ENCODE data around the gene GLIS2.

The GLIS2 gene

DNA sequence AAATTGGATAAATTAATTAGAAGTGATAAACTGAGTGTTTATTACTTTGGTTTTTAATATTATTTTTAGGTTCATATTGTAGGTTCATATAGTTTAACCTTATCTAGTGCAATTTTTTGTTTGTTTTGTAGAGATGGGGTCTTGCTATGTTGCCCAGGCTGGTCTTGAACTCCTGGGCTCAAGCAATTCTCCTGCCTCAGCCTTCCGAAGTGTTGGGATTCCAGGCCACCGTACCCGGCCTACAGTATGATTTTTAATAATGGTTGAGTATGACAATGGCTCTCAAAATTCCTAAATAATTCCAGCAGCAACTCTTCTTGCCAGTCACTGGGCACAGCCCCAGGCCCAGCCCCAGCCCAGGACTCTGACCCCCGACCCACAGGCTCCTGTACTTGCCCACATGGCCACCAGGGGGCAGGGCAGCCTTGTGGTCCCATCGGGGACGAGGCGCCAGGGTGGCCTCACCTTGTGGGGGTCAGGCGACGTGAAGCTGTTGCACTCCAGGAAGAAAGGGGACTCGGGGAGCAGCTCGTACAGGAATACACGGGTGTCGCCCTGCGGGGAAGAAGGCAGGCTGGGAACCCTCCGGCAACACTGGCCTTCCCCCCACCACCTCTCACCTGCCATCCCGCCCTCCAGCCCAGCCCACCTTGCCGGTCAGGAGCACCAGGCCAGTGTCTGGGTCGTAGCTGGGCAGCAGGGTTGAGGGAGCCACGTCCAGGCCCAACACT, 43.1 kb downstream of the GLIS2 start:
- Histone ChIP-seq H3K27me3 (replicated peaks in 2 of 5; ENCODE audit: control insufficient read depth in 4 of 5, insufficient read depth in 5 of 5, low read length in 4 of 5) (no peaks in the 10 kb centered on the region), H3K4me3 (ENCODE audit: control insufficient read depth in 1 of 7, extremely low read depth in 1 of 7, insufficient read depth in 4 of 7, low read depth in 2 of 7, low read length in 6 of 7) (no peak overlapping the region), H3K4me1 (ENCODE audit: control extremely low read depth in 1 of 4, control insufficient read depth in 4 of 4, insufficient read depth in 4 of 4, low read length in 3 of 4) (no peaks in the 10 kb centered on the region), H3K36me3 (ENCODE audit: control insufficient read depth in 4 of 4, insufficient read depth in 4 of 4, low read length in 3 of 4) (peaks cover 0 to 73% (median 44%) of the 10 kb centered on the region in 4 experiments), H3K9me3 (ENCODE audit: control extremely low read depth in 1 of 5, control insufficient read depth in 4 of 5, insufficient read depth in 2 of 5, low read depth in 1 of 5, low read length in 4 of 5) (no peaks in the 10 kb centered on the region), H3K27ac (ENCODE audit: insufficient read depth in 1 of 2, low read depth in 1 of 2, low read length in 2 of 2, poor library complexity in 1 of 2, severe bottlenecking in 2 of 2) (no peak overlapping the region)
- ChIA-PET POLR2A (interaction anchor here (0.9 kb wide), 1 partner anchor 28 kb away, joined by 4 read pairs; no protein-coding TSS in a partner anchor), CTCF (interaction anchor here (0.6 to 3.6 kb wide), 9 partner anchors 8 to 597 kb away, joined by 3 to 31 read pairs (median 4); partner anchors contain the start of genes PAM16 and VASN)
- 68% methylated on average over 10 of the region's 19 CpGs for WGBS (ENCODE audit: insufficient coverage)
- DNase-seq: peak; percentile 41 to 64 (median 53)

DNA sequence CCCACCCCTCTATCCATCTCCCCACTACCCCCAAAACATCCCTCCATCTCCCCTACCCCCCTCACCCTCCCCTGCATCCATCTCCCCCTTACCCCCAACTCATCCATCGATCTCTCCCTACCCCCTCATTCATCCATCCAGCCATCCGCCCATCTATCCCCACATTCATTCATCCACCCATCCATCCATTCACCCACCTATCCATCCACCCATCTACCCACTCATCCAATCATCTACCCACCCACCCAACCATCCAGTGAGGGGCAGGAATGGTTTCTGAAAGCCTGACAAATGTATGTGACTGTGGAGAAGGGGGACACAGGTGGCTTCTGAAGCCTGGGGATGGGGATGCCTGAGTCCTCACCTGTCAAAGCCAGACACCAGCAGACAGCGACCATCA, 44.0 kb downstream of the GLIS2 start:
- H3K27me3 ChIP-seq (replicated peaks in 2 of 5; ENCODE audit: control insufficient read depth in 4 of 5, insufficient read depth in 5 of 5, low read length in 4 of 5): no peaks in the 10 kb centered on the region
- ChIA-PET CTCF (interaction anchor here (0.8 to 3.6 kb wide), 5 partner anchors 9 to 43 kb away, joined by 3 to 31 read pairs (median 7); partner anchors contain the start of genes PAM16 and VASN), POLR2A (interaction anchor here (0.9 to 1.8 kb wide), 2 partner anchors 22 to 28 kb away, joined by 3 to 4 read pairs; no protein-coding TSS in a partner anchor)
- no peaks in the 10 kb centered on the region for H3K9me3 ChIP-seq (ENCODE audit: control extremely low read depth in 1 of 5, control insufficient read depth in 4 of 5, insufficient read depth in 2 of 5, low read depth in 1 of 5, low read length in 4 of 5)
- no peak overlapping the region for H3K27ac ChIP-seq (ENCODE audit: insufficient read depth in 1 of 2, low read depth in 1 of 2, low read length in 2 of 2, poor library complexity in 1 of 2, severe bottlenecking in 2 of 2)
- DNase-seq: no peak
- no peak overlapping the region for H3K4me3 ChIP-seq (ENCODE audit: control insufficient read depth in 1 of 7, extremely low read depth in 1 of 7, insufficient read depth in 4 of 7, low read depth in 2 of 7, low read length in 6 of 7)
- peaks cover 0 to 74% (median 45%) of the 10 kb centered on the region in 4 experiments for H3K36me3 ChIP-seq (ENCODE audit: control insufficient read depth in 4 of 4, insufficient read depth in 4 of 4, low read length in 3 of 4)
- WGBS (ENCODE audit: insufficient coverage): 100% methylated on average over 3 of the region's 3 CpGs
- no peaks in the 10 kb centered on the region for H3K4me1 ChIP-seq (ENCODE audit: control extremely low read depth in 1 of 4, control insufficient read depth in 4 of 4, insufficient read depth in 4 of 4, low read length in 3 of 4)

DNA sequence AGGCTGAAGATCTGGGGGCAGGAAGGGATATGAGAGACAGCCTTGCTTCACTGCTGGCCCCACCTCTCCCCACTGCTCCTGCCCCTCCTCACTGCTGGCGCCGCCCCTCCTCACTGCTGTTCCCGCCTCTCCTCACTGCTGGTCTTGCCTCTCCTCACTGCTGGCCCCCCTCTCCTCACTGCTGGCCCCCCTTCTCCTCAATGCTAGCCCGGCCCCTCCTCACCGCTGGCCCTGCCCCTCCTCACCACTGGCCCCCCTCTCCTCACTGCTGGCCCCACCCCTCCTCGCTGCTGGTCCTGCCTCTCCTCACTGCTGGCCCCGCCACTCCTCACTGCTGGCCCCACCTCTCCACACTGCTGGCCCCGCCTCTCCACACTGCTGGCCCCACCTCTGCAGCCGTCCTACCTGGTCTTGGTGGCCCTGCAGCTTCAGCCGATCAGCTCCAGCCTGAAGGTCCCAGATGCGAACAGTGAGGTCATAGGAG, 44.7 kb downstream of the GLIS2 start:
- CTCF ChIA-PET: interaction anchor here (0.7 to 3.6 kb wide), 4 partner anchors 15 to 42 kb away, joined by 3 to 31 read pairs (median 3); no protein-coding TSS in a partner anchor
- Histone ChIP-seq H3K9me3 (ENCODE audit: control extremely low read depth in 1 of 5, control insufficient read depth in 4 of 5, insufficient read depth in 2 of 5, low read depth in 1 of 5, low read length in 4 of 5) (no peaks in the 10 kb centered on the region), H3K36me3 (ENCODE audit: control insufficient read depth in 4 of 4, insufficient read depth in 4 of 4, low read length in 3 of 4) (peaks cover 0 to 78% (median 45%) of the 10 kb centered on the region in 4 experiments), H3K27me3 (replicated peaks in 2 of 5; ENCODE audit: control insufficient read depth in 4 of 5, insufficient read depth in 5 of 5, low read length in 4 of 5) (no peaks in the 10 kb centered on the region), H3K27ac (ENCODE audit: insufficient read depth in 1 of 2, low read depth in 1 of 2, low read length in 2 of 2, poor library complexity in 1 of 2, severe bottlenecking in 2 of 2) (no peak overlapping the region), H3K4me3 (ENCODE audit: control insufficient read depth in 1 of 7, extremely low read depth in 1 of 7, insufficient read depth in 4 of 7, low read depth in 2 of 7, low read length in 6 of 7) (no peak overlapping the region), H3K4me1 (ENCODE audit: control extremely low read depth in 1 of 4, control insufficient read depth in 4 of 4, insufficient read depth in 4 of 4, low read length in 3 of 4) (no peaks in the 10 kb centered on the region)
- peak in 1 of 3 donors; percentile 29 for DNase-seq
- POLR2A ChIA-PET: interaction anchor here (1.8 kb wide), 1 partner anchor 22 kb away, joined by 3 read pairs; no protein-coding TSS in a partner anchor
- 93% methylated on average over 8 of the region's 11 CpGs for whole genome bisulfite sequencing (ENCODE audit: insufficient coverage)

DNA sequence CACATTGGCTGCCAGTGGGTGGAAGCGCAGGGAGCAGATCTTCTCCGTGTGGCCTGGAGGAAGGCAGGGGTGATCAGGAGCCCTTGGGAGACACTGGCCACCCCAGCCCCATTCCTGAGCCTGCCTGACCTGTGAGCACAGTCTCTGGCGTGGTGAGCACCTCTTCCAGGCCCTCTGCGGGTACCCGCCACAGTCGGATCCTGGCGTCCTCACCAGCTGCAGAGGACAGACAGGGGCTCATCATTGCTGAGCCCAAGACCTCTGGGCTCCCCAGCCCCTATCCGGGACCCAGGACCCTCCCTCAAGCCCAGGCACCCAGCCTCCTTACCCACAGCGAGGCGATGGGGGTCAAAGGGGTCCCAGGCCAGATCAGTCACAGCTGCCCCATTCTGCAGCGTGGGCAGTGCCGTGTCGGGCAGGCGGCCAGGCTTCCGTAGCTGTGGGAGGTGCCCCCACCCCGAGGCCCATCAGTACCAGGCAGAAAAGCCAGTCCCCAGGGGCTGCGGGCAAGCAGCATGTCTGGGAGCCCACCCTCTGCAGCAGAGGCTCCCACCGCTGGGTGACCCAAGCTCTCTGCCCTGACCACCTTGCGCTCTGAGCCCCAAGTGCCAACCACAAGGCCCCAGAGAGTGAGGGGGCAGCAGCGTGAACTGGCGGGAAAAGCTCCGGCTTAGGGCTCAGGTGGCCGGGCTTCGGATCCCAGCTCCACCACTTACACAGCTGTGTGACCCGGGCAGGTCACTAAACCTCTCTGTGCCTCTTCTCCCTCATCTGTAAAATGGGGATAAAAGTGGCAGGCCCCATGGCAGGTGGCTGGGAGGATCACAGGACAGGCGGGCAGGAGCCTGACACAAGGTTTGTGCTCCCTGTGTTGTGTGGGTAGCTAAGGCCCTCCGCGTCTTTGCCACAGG, 45.4 kb downstream of the GLIS2 start:
- Histone ChIP-seq H3K27ac (ENCODE audit: insufficient read depth in 1 of 2, low read depth in 1 of 2, low read length in 2 of 2, poor library complexity in 1 of 2, severe bottlenecking in 2 of 2) (no peak overlapping the region), H3K9me3 (ENCODE audit: control extremely low read depth in 1 of 5, control insufficient read depth in 4 of 5, insufficient read depth in 2 of 5, low read depth in 1 of 5, low read length in 4 of 5) (no peaks in the 10 kb centered on the region), H3K36me3 (ENCODE audit: control insufficient read depth in 4 of 4, insufficient read depth in 4 of 4, low read length in 3 of 4) (peaks cover 0 to 81% (median 47%) of the 10 kb centered on the region in 4 experiments), H3K4me1 (ENCODE audit: control extremely low read depth in 1 of 4, control insufficient read depth in 4 of 4, insufficient read depth in 4 of 4, low read length in 3 of 4) (no peaks in the 10 kb centered on the region), H3K4me3 (ENCODE audit: control insufficient read depth in 1 of 7, extremely low read depth in 1 of 7, insufficient read depth in 4 of 7, low read depth in 2 of 7, low read length in 6 of 7) (no peak overlapping the region), H3K27me3 (replicated peaks in 2 of 5; ENCODE audit: control insufficient read depth in 4 of 5, insufficient read depth in 5 of 5, low read length in 4 of 5) (no peaks in the 10 kb centered on the region)
- POLR2A ChIA-PET: interaction anchor here (1.8 kb wide), 1 partner anchor 21 kb away, joined by 3 read pairs; no protein-coding TSS in a partner anchor
- CTCF ChIA-PET: interaction anchor here (1.2 to 3.6 kb wide), 4 partner anchors 14 to 42 kb away, joined by 3 to 31 read pairs (median 3); no protein-coding TSS in a partner anchor
- DNase-seq: no peak
- WGBS (ENCODE audit: insufficient coverage): 95% methylated on average over 21 of the region's 28 CpGs

DNA sequence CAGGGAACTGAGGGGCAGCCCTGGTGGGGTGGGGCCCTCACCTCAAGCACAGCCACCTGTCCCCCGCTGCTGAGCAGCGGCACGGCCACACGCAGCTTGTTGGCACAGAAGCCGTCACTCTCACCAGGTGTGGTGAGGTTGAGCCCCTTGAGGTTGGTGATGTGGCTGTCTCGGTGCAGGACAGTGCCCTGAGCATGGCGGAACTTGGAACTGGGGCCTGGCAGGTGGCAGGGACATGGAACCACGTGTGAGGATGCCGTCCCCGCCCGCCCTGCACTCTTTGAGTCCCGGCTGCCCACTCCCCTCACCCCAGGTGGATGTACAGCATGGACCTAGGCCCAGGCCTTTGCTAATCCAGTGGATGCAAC, 46.1 kb downstream of the GLIS2 start:
- no peaks in the 10 kb centered on the region for H3K27me3 ChIP-seq (replicated peaks in 2 of 5; ENCODE audit: control insufficient read depth in 4 of 5, insufficient read depth in 5 of 5, low read length in 4 of 5)
- 98% methylated on average over 12 of the region's 12 CpGs for WGBS (ENCODE audit: insufficient coverage)
- no peak overlapping the region for H3K4me3 ChIP-seq (ENCODE audit: control insufficient read depth in 1 of 7, extremely low read depth in 1 of 7, insufficient read depth in 4 of 7, low read depth in 2 of 7, low read length in 6 of 7)
- CTCF ChIA-PET: interaction anchor here (1.2 to 3.6 kb wide), 3 partner anchors 14 to 41 kb away, joined by 3 to 31 read pairs (median 3); no protein-coding TSS in a partner anchor
- DNase-seq: no peak
- H3K9me3 ChIP-seq (ENCODE audit: control extremely low read depth in 1 of 5, control insufficient read depth in 4 of 5, insufficient read depth in 2 of 5, low read depth in 1 of 5, low read length in 4 of 5): no peaks in the 10 kb centered on the region
- no peak overlapping the region for H3K27ac ChIP-seq (ENCODE audit: insufficient read depth in 1 of 2, low read depth in 1 of 2, low read length in 2 of 2, poor library complexity in 1 of 2, severe bottlenecking in 2 of 2)
- POLR2A ChIA-PET: interaction anchor here (0.6 kb wide), 1 partner anchor 12 kb away, joined by 5 read pairs; no protein-coding TSS in a partner anchor
- H3K4me1 ChIP-seq (ENCODE audit: control extremely low read depth in 1 of 4, control insufficient read depth in 4 of 4, insufficient read depth in 4 of 4, low read length in 3 of 4): no peaks in the 10 kb centered on the region
- peaks cover 0 to 79% (median 45%) of the 10 kb centered on the region in 4 experiments for H3K36me3 ChIP-seq (ENCODE audit: control insufficient read depth in 4 of 4, insufficient read depth in 4 of 4, low read length in 3 of 4)

DNA sequence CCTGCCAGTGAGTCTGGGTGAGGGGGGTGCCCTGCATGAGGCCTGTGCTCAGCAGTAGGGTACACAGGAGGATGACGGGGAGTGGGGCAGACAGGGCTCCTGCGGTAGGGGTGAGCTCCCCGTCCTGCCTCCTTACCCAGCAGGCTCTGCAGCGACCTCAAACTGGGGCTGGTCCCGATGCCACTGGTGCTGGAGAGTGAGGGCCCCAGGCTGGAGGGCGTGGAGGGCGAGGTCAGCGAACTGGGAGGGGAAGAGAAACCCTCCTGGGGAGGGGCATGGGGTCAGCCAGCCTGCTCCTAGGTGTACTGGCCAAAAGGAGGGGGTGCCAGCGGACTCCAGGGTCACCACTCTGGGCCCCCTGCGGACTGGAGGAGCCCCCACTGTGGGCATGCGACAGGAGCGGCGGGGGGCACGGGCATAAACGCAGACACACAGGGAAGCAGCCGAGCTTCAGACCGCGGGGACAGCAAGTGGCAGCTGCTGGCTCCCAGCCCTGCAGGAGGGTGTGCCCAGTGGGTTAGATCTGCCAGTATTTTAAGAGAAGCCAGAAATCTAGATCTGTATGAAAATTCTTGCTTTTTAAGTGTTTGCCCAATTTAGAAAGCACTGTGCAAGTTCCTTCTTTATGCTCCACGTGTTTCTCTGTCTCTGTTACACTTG, 46.7 kb downstream of the GLIS2 start:
- no peak for DNase-seq
- H3K4me1 ChIP-seq (ENCODE audit: control extremely low read depth in 1 of 4, control insufficient read depth in 4 of 4, insufficient read depth in 4 of 4, low read length in 3 of 4): no peaks in the 10 kb centered on the region
- H3K9me3 ChIP-seq (ENCODE audit: control extremely low read depth in 1 of 5, control insufficient read depth in 4 of 5, insufficient read depth in 2 of 5, low read depth in 1 of 5, low read length in 4 of 5): no peaks in the 10 kb centered on the region
- ChIA-PET CTCF (interaction anchor here (1.0 kb wide), 1 partner anchor 38 kb away, joined by 3 read pairs; no protein-coding TSS in a partner anchor), POLR2A (interaction anchor here (0.6 kb wide), 1 partner anchor 13 kb away, joined by 5 read pairs; no protein-coding TSS in a partner anchor)
- H3K27me3 ChIP-seq (replicated peaks in 2 of 5; ENCODE audit: control insufficient read depth in 4 of 5, insufficient read depth in 5 of 5, low read length in 4 of 5): no peaks in the 10 kb centered on the region
- no peak overlapping the region for H3K27ac ChIP-seq (ENCODE audit: insufficient read depth in 1 of 2, low read depth in 1 of 2, low read length in 2 of 2, poor library complexity in 1 of 2, severe bottlenecking in 2 of 2)
- H3K36me3 ChIP-seq (ENCODE audit: control insufficient read depth in 4 of 4, insufficient read depth in 4 of 4, low read length in 3 of 4): peaks cover 0 to 81% (median 47%) of the 10 kb centered on the region in 4 experiments
- WGBS (ENCODE audit: insufficient coverage): 97% methylated on average over 16 of the region's 19 CpGs
- no peak overlapping the region for H3K4me3 ChIP-seq (ENCODE audit: control insufficient read depth in 1 of 7, extremely low read depth in 1 of 7, insufficient read depth in 4 of 7, low read depth in 2 of 7, low read length in 6 of 7)
